Vagina (tissue), 2 donors: ENCODE results near the gene TEX48. TPM values are rescaled to one million over a fixed set of nuclear protein-coding genes. Genes with fewer than 3 reads are reported as not detected.

ENCODE experiments used
- DNase-seq, 2 donors: peaks; one replicate each; pipeline ENCODE4 v3.0.0-alpha.2; 2017; ENCODE audit errors: extremely low spot score in 2 of 2
- H3K27ac ChIP-seq: fragments of 200-600 bp; sonication (generic); one replicate; pipeline ENCODE4 v1.5.1; 2019
- H3K27me3 ChIP-seq: fragments of 200-600 bp; sonication (generic); one replicate; pipeline ENCODE4 v1.5.1; 2019
- H3K36me3 ChIP-seq, 2 donors: fragments of 200-600 bp; sonication (generic); one replicate each; pipeline ENCODE4 v1.5.1; 2017 to 2019
- H3K4me1 ChIP-seq: fragments of 200-600 bp; sonication (generic); one replicate; pipeline ENCODE4 v1.5.1; 2019
- H3K4me3 ChIP-seq, 2 donors: fragments of 200-600 bp; sonication (generic); 1 replicate in 1 of 2; 2 replicates in 1 of 2; pipeline ENCODE4 v1.5.1; 2016 to 2019
- H3K9me3 ChIP-seq: fragments of 200-600 bp; sonication (generic); one replicate; pipeline ENCODE4 v1.5.1; 2019
- CTCF ChIP-seq, 3 experiments: fragments of 450-650 bp in 2 of 3; fragments of 200-600 bp in 1 of 3; sonication (generic) in 1 of 3; IDR thresholded peaks; one replicate each; pipeline ENCODE4 v1.5.1; 2017 to 2019; ENCODE audit warnings: antibody characterized with exemption in 3 of 3, mild to moderate bottlenecking in 2 of 3, moderate library complexity in 2 of 3
- POLR2A ChIP-seq, 2 donors: fragments of 450-650 bp; IDR thresholded peaks; one replicate each; pipeline ENCODE4 v1.6.1; 2017; ENCODE audit warnings: antibody characterized with exemption in 2 of 2, mild to moderate bottlenecking in 2 of 2, moderate library complexity in 2 of 2
- POLR2AphosphoS5 ChIP-seq, 2 donors: sonication (generic); formaldehyde crosslinking; IDR thresholded peaks; one replicate each; pipeline ENCODE4 v1.9.0; 2017; ENCODE audit warnings: antibody characterized with exemption in 2 of 2, mild to moderate bottlenecking in 2 of 2, low read depth in 1 of 2; ENCODE audit not compliant: insufficient read depth in 1 of 2
- intact Hi-C: fragments of 100-400 bp; cut with DNase I; formaldehyde crosslinking; loops from one replicate; pipeline ENCODE4 v1.15.1; 2023
- total RNA-seq: library from RNA; depleted of rRNA; stranded (reverse); fragments of >200 nt; gene quantifications from one replicate; pipeline ENCODE4 v1.2.3, GENCODE V29; 2016

The TEX48 gene
- total RNA-seq, 1 donor from 2014 or later, result not detected

GRCh38 chr9:114678795-114679194 lies 3.2 kb downstream of the TEX48 start:
- no peak for DNase-seq
- no peak overlapping the region for H3K27ac ChIP-seq
- no peaks in the 10 kb centered on the region for H3K4me1 ChIP-seq
- intact Hi-C loops, result loop anchor here (10.0 kb wide), 1 partner anchor 236 kb away; no protein-coding TSS in a partner anchor
- no peaks in the 10 kb centered on the region for H3K9me3 ChIP-seq
- H3K4me3 ChIP-seq, result no peak overlapping the region
- no peaks in the 10 kb centered on the region for H3K27me3 ChIP-seq
- TF ChIP-seq POLR2A (IDR thresholded peaks at IDR 0.05) (no peak), POLR2AphosphoS5 (IDR thresholded peaks at IDR 0.05; ENCODE audit: insufficient read depth in 1 of 2, low read depth in 1 of 2) (no peak), CTCF (IDR thresholded peaks at IDR 0.05) (no peak)
- H3K36me3 ChIP-seq, result no peaks in the 10 kb centered on the region

GRCh38 chr9:114678130-114678529 lies 3.9 kb downstream of the TEX48 start:
- Histone ChIP-seq H3K36me3 (no peaks in the 10 kb centered on the region), H3K4me3 (no peak overlapping the region), H3K4me1 (no peaks in the 10 kb centered on the region), H3K27ac (no peak overlapping the region), H3K9me3 (no peaks in the 10 kb centered on the region), H3K27me3 (no peaks in the 10 kb centered on the region)
- no peak for TF ChIP-seq POLR2A (IDR thresholded peaks at IDR 0.05)
- TF ChIP-seq POLR2AphosphoS5 (IDR thresholded peaks at IDR 0.05; ENCODE audit: insufficient read depth in 1 of 2, low read depth in 1 of 2), result no peak
- no peak for TF ChIP-seq CTCF (IDR thresholded peaks at IDR 0.05)
- no peak for DNase-seq
- intact Hi-C loops, result loop anchor here (10.0 kb wide), 1 partner anchor 237 kb away; no protein-coding TSS in a partner anchor

DNA sequence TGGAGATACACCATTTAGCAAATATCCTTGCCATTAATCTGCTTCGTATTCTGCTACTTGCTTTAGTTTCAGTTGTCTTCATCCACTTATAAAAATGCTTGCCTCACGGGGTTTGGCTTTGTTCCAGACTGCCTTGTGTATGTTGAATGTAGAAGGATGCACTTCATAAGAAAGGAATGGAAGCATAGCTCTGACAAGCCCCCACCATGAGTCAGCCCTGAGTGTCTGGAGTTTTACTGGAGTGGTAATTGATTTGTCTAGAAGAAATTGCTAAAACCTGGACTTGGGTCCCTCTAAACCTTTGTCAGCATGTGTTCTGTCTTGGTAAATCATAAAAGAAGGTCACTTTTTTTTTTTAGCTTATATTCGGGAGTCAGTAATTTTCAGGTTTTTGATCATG lies 4.6 kb downstream of the TEX48 start:
- intact Hi-C loops, result loop anchor here (10.0 kb wide), 1 partner anchor 237 kb away; no protein-coding TSS in a partner anchor
- H3K27ac ChIP-seq, result no peak overlapping the region
- H3K4me3 ChIP-seq, result no peak overlapping the region
- H3K27me3 ChIP-seq, result no peaks in the 10 kb centered on the region
- no peak for DNase-seq
- no peaks in the 10 kb centered on the region for H3K4me1 ChIP-seq
- H3K36me3 ChIP-seq, result no peaks in the 10 kb centered on the region
- no peaks in the 10 kb centered on the region for H3K9me3 ChIP-seq
- no peak for TF ChIP-seq CTCF (IDR thresholded peaks at IDR 0.05)
- TF ChIP-seq POLR2A (IDR thresholded peaks at IDR 0.05), result no peak
- TF ChIP-seq POLR2AphosphoS5 (IDR thresholded peaks at IDR 0.05; ENCODE audit: insufficient read depth in 1 of 2, low read depth in 1 of 2), result no peak

- intact Hi-C loops, result loop anchor here (10.0 kb wide), 1 partner anchor 238 kb away; no protein-coding TSS in a partner anchor
- Histone ChIP-seq H3K27ac (no peak overlapping the region), H3K9me3 (no peaks in the 10 kb centered on the region), H3K4me1 (no peaks in the 10 kb centered on the region), H3K27me3 (no peaks in the 10 kb centered on the region), H3K4me3 (no peak overlapping the region), H3K36me3 (no peaks in the 10 kb centered on the region)
- no peak for DNase-seq
- TF ChIP-seq POLR2A (IDR thresholded peaks at IDR 0.05) (no peak), CTCF (IDR thresholded peaks at IDR 0.05) (no peak), POLR2AphosphoS5 (IDR thresholded peaks at IDR 0.05; ENCODE audit: insufficient read depth in 1 of 2, low read depth in 1 of 2) (no peak)
Observed at GRCh38 chr9:114676901-114677300, 5.1 kb downstream of the TEX48 start.

GRCh38 chr9:114674798-114675540 lies 7.0 kb downstream of the TEX48 start:
- no peaks in the 10 kb centered on the region for H3K27me3 ChIP-seq
- H3K4me1 ChIP-seq, result no peaks in the 10 kb centered on the region
- H3K36me3 ChIP-seq, result no peaks in the 10 kb centered on the region
- no peak overlapping the region for H3K4me3 ChIP-seq
- H3K27ac ChIP-seq, result no peak overlapping the region
- intact Hi-C loops, result loop anchor here (10.0 kb wide), 1 partner anchor 240 kb away; no protein-coding TSS in a partner anchor
- no peaks in the 10 kb centered on the region for H3K9me3 ChIP-seq
- TF ChIP-seq CTCF (IDR thresholded peaks at IDR 0.05) (no peak), POLR2A (IDR thresholded peaks at IDR 0.05) (no peak), POLR2AphosphoS5 (IDR thresholded peaks at IDR 0.05; ENCODE audit: insufficient read depth in 1 of 2, low read depth in 1 of 2) (no peak)
- no peak for DNase-seq
